IPS-20b (cell line): ENCODE data around the gene KRT84.

Source experiments
- H3K27ac ChIP-seq: one replicate; pipeline ENCODE4 v1.5.1; 2013; ENCODE audit warnings: low read length
- H3K27me3 ChIP-seq: 2 replicates; pipeline ENCODE4 v1.6.1; 2013; ENCODE audit warnings: mild to moderate bottlenecking, low read length, inconsistent platforms; ENCODE audit not compliant: insufficient read depth
- H3K36me3 ChIP-seq: 2 replicates; pipeline ENCODE4 v1.6.1; 2013; ENCODE audit warnings: low read depth, mild to moderate bottlenecking, inconsistent platforms, low read length, moderate library complexity; ENCODE audit not compliant: insufficient read depth
- H3K4me1 ChIP-seq: 2 replicates; pipeline ENCODE4 v1.6.1; 2013; ENCODE audit warnings: mild to moderate bottlenecking, control low read depth, inconsistent platforms, low read length, moderate library complexity; ENCODE audit not compliant: insufficient read depth
- H3K4me3 ChIP-seq: 2 replicates; pipeline ENCODE4 v1.5.1; 2013; ENCODE audit warnings: mild to moderate bottlenecking, low read length, inconsistent platforms
- H3K9ac ChIP-seq: 2 replicates; pipeline ENCODE4 v1.6.1; 2013; ENCODE audit warnings: low read depth, mild to moderate bottlenecking, inconsistent platforms, low read length, moderate library complexity
- H3K9me3 ChIP-seq: 2 replicates; pipeline ENCODE4 v1.6.1; 2013; ENCODE audit warnings: mild to moderate bottlenecking, low read depth, low read length, inconsistent platforms; ENCODE audit not compliant: insufficient read depth

KRT84 gene

GRCh38 chr12:52395761-52396434 is 10.4 kb upstream of the KRT84 start:
- no peak overlapping the region for H3K9ac ChIP-seq
- no peaks in the 10 kb centered on the region for H3K9me3 ChIP-seq
- H3K4me3 ChIP-seq, result no peak overlapping the region
- H3K36me3 ChIP-seq, result no peaks in the 10 kb centered on the region
- no peaks in the 10 kb centered on the region for H3K4me1 ChIP-seq
- peaks cover 5% of the 10 kb centered on the region for H3K27me3 ChIP-seq
- no peak overlapping the region for H3K27ac ChIP-seq

DNA sequence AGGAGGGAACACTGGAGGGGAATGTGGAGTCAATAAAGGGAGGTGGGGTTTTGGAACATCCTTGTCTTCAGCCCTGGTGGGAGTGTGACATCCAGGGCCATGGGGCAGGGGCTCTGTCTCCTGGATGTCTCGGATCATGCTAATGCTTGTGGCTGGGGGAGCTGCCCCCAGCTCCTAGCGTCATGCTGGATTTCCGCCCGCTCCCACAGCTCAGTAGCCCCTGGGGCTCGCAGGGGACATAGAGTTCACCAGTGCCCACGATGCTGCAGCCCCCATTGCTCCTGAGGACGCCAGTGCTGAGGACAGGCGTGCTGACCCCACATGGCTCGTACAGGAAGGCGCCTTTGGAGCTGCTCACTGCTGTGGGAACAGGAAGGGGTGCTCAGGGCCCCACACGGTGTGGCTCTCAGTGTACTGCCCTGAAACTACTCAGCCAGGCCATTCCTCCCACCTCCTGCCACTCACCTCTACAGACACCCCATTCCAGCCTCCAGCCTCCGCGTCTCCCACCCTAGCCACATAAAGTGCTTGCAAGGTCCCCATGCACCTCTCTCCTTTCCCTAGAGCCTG is 9.5 kb upstream of the KRT84 start:
- Histone ChIP-seq H3K4me3 (no peak overlapping the region), H3K36me3 (no peaks in the 10 kb centered on the region), H3K27me3 (peaks cover 5% of the 10 kb centered on the region), H3K9me3 (no peaks in the 10 kb centered on the region), H3K4me1 (no peaks in the 10 kb centered on the region), H3K27ac (no peak overlapping the region), H3K9ac (no peak overlapping the region)

DNA sequence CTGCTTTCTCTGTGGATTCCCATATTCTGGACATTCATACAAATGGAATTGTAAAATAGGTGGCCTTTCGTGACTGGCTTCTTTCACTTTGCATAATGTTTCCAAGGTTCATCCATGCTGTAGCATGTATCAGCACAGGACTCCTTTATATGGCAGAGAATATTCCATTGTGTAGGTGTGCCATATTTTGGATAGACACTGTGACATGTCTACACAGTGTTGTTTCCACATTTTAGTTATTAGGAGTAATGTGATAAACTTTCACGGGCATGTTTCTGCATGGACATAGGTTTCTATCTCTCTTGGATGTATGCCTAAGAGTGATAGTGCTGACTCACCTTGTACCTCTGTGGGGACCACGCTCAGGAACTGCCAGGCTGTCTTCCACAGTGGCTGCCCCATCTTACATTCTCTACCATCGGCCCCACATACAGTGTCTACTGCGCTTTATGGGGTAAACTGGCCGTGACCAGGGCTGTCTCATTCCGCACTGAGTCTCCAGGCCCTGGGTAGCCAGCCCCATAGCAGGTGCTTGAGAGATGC is 7.1 kb upstream of the KRT84 start:
- no peak overlapping the region for H3K27ac ChIP-seq
- H3K4me3 ChIP-seq, result no peak overlapping the region

GRCh38 chr12:52391618-52392002 is 6.2 kb upstream of the KRT84 start:
- no peak overlapping the region for H3K27ac ChIP-seq
- H3K27me3 ChIP-seq, result peaks cover 5% of the 10 kb centered on the region
- H3K4me3 ChIP-seq, result no peak overlapping the region
- H3K9me3 ChIP-seq, result no peaks in the 10 kb centered on the region
- H3K9ac ChIP-seq, result no peak overlapping the region
- no peaks in the 10 kb centered on the region for H3K36me3 ChIP-seq
- no peaks in the 10 kb centered on the region for H3K4me1 ChIP-seq

More for the DNA sequence above, 7.1 kb upstream of the KRT84 start:
- H3K4me1 ChIP-seq, result no peaks in the 10 kb centered on the region
- H3K9me3 ChIP-seq, result no peaks in the 10 kb centered on the region
- H3K27me3 ChIP-seq, result peaks cover 5% of the 10 kb centered on the region
- no peaks in the 10 kb centered on the region for H3K36me3 ChIP-seq
- no peak overlapping the region for H3K9ac ChIP-seq

- H3K27me3 ChIP-seq, result peaks cover 5% of the 10 kb centered on the region
- H3K4me1 ChIP-seq, result no peaks in the 10 kb centered on the region
- H3K9me3 ChIP-seq, result no peaks in the 10 kb centered on the region
- no peak overlapping the region for H3K4me3 ChIP-seq
- no peaks in the 10 kb centered on the region for H3K36me3 ChIP-seq
- H3K27ac ChIP-seq, result no peak overlapping the region
- H3K9ac ChIP-seq, result no peak overlapping the region
Observed at GRCh38 chr12:52390739-52391617, 5.5 kb upstream of the KRT84 start.

DNA sequence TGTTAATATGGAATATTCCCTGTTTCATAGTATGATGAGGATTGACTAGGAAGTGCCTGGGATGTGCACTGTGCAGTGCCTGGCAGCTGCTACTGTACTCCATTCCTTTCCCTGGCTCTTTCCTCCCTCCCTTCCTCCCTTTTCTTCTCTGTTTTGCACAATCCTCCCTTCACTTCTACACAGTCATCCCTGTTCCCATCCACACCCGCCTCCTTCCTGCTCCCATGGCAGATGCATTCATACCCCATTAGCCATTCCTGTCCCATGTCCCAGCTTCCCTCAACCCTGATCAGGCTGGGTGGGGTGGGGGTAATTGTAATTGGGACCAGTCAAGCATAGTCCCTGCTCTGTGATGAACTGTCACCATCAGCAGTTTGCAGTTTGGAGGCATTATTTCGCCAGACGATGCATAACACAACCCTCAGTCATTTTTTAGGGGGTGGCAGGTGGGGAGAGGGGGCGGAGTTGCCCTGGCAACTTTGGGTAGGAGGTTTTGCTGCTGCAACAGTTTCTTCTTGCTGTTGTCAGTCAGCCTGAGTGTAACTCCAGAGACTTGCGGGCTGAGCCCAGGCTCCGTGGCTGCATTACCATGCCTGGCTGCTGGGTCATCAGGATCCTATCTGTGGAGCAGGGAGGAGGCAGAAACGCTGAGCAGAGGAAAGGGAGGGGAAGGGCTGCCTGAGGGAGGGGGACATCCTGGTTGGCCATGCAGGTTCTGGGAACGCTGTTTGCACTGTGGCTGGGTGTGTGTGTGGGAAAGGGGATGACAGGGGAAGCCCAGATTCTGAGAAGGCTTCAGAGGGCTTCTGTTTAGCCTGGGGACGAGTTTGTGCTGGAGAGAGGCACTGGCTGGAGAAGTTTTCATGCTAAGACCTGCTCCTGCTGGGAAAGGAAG is 4.1 kb upstream of the KRT84 start:
- Histone ChIP-seq H3K36me3 (no peaks in the 10 kb centered on the region), H3K4me1 (no peaks in the 10 kb centered on the region), H3K9ac (no peak overlapping the region), H3K4me3 (no peak overlapping the region), H3K27me3 (no peaks in the 10 kb centered on the region; the same call in 1 of the 2 replicates), H3K27ac (no peak overlapping the region), H3K9me3 (no peaks in the 10 kb centered on the region)

- H3K27me3 ChIP-seq, result no peaks in the 10 kb centered on the region
- H3K36me3 ChIP-seq, result no peaks in the 10 kb centered on the region
- H3K9ac ChIP-seq, result no peak overlapping the region
- H3K4me1 ChIP-seq, result no peaks in the 10 kb centered on the region
- H3K27ac ChIP-seq, result no peak overlapping the region
- no peak overlapping the region for H3K4me3 ChIP-seq
- H3K9me3 ChIP-seq, result no peaks in the 10 kb centered on the region
Observed at GRCh38 chr12:52387859-52388258, 2.4 kb upstream of the KRT84 start.

DNA sequence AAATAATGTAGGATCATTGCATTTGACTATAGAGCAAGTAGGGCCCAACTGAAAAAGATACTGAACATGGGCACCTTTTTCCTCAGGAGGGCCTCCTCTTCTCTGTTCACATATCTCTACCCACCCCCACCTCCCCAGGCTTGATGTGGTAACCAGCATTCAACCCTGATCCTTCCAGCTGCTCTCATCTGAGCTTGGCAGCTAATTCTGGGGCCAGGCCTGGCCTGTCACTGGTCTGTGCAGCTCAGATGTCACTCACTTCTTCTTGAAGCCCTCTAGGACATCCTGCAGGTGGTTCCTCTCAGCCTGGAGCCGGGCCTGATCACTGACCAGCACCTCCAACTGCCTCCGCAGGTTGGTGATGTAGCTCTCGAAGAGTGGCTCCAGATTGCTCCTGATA is 2.1 kb downstream of the KRT84 start:
- Histone ChIP-seq H3K36me3 (no peaks in the 10 kb centered on the region), H3K9ac (no peak overlapping the region), H3K4me1 (no peaks in the 10 kb centered on the region), H3K9me3 (no peaks in the 10 kb centered on the region), H3K27me3 (no peaks in the 10 kb centered on the region), H3K4me3 (no peak overlapping the region), H3K27ac (no peak overlapping the region)

GRCh38 chr12:52382854-52383253 is 2.6 kb downstream of the KRT84 start:
- H3K4me3 ChIP-seq, result no peak overlapping the region
- no peak overlapping the region for H3K9ac ChIP-seq
- H3K36me3 ChIP-seq, result no peaks in the 10 kb centered on the region
- no peaks in the 10 kb centered on the region for H3K27me3 ChIP-seq
- no peaks in the 10 kb centered on the region for H3K9me3 ChIP-seq
- H3K27ac ChIP-seq, result no peak overlapping the region
- H3K4me1 ChIP-seq, result no peaks in the 10 kb centered on the region

- H3K27ac ChIP-seq, result no peak overlapping the region
- H3K36me3 ChIP-seq, result no peaks in the 10 kb centered on the region
- H3K4me1 ChIP-seq, result no peaks in the 10 kb centered on the region
- no peaks in the 10 kb centered on the region for H3K9me3 ChIP-seq
- H3K9ac ChIP-seq, result no peak overlapping the region
- no peak overlapping the region for H3K4me3 ChIP-seq
- H3K27me3 ChIP-seq, result no peaks in the 10 kb centered on the region
Observed at GRCh38 chr12:52381206-52381605, 4.2 kb downstream of the KRT84 start.

GRCh38 chr12:52380271-52380694 is 5.2 kb downstream of the KRT84 start:
- Histone ChIP-seq H3K9ac (no peak overlapping the region), H3K4me1 (no peaks in the 10 kb centered on the region), H3K9me3 (no peaks in the 10 kb centered on the region), H3K27me3 (no peaks in the 10 kb centered on the region), H3K4me3 (no peak overlapping the region), H3K36me3 (no peaks in the 10 kb centered on the region), H3K27ac (no peak overlapping the region)
